ENCODE data around the gene ARPC1B.
"Not testable (repeated sequence)": the region's sequence is repeated elsewhere in the genome, so short reads cannot be mapped to it uniquely, and the experiment has no call there.

ARPC1B gene

GRCh38 chr7:99374111-99375064, at the start of gene ARPC1B:
Gene ARPC1B, plus strand, starts transcription at chr7:99374730. Its CDS starts 10,985 bp downstream, at chr7:99385715.
- peak within 1 kb of the TSS; percentile 96 for H3K4me3 ChIP-seq (ENCODE audit: low read depth, low read length)
- no peak for TF ChIP-seq CTCF (IDR thresholded peaks at IDR 0.05; ENCODE audit: insufficient read depth, low read depth, low read length, missing control alignments)
- DNase-seq (ENCODE audit: low read depth): peak; percentile 93

GRCh38 chr7:99325001-99325493, 49.5 kb upstream of the ARPC1B start:
- TF ChIP-seq CTCF (IDR thresholded peaks at IDR 0.05; ENCODE audit: insufficient read depth, low read depth, low read length, missing control alignments): no peak
- no peak for DNase-seq (ENCODE audit: low read depth)
- H3K4me3 ChIP-seq (ENCODE audit: low read depth, low read length): peak overlapping the region; percentile 84

- peak within 1 kb of the TSS; percentile 84 for H3K4me3 ChIP-seq (ENCODE audit: low read depth, low read length)
- DNase-seq (ENCODE audit: low read depth): peak; percentile 96
- peak; percentile 14 for TF ChIP-seq CTCF (IDR thresholded peaks at IDR 0.05; ENCODE audit: insufficient read depth, low read depth, low read length, missing control alignments)
Measured at GRCh38 chr7:99325592-99326407, 48.7 kb upstream of the ARPC1B start, which contains the start of gene ARPC1A. Gene ARPC1A, plus strand, starts transcription at chr7:99325898. Its CDS starts 7,456 bp downstream, at chr7:99333354.

GRCh38 chr7:99326408-99326782, 48.1 kb upstream of the ARPC1B start:
- no peak for DNase-seq (ENCODE audit: low read depth)
- peak overlapping the region; percentile 84 for H3K4me3 ChIP-seq (ENCODE audit: low read depth, low read length)
- no peak for TF ChIP-seq CTCF (IDR thresholded peaks at IDR 0.05; ENCODE audit: insufficient read depth, low read depth, low read length, missing control alignments)

GRCh38 chr7:99330314-99330961, 44.1 kb upstream of the ARPC1B start:
- not testable (repeated sequence) for H3K4me3 ChIP-seq (ENCODE audit: low read depth, low read length); DNase-seq (ENCODE audit: low read depth)

- H3K4me3 ChIP-seq (ENCODE audit: low read depth, low read length): no peak overlapping the region
- TF ChIP-seq CTCF (IDR thresholded peaks at IDR 0.05; ENCODE audit: insufficient read depth, low read depth, low read length, missing control alignments): no peak
- no peak for DNase-seq (ENCODE audit: low read depth)
Measured at GRCh38 chr7:99331002-99331401, 43.5 kb upstream of the ARPC1B start.

Data from GM12865 (cell line).